Nephron progenitor cell (in vitro differentiated cells): ENCODE results near the gene ALX4.
A peak's percentile ranks its signal among the peaks of the same experiment; 100 is the strongest.

Experiments
- DNase-seq: peaks from one replicate; pipeline ENCODE4 v3.0.0; 2021
- H3K27ac Mint-ChIP-seq: 2 replicates; pipeline ENCODE4 v1.8.0; 2021; ENCODE audit warnings: mild to moderate bottlenecking, moderate library complexity, mixed read lengths
- H3K27me3 Mint-ChIP-seq: 2 replicates; pipeline ENCODE4 v1.8.0; 2021; ENCODE audit warnings: mild to moderate bottlenecking, low read depth, mixed read lengths; ENCODE audit not compliant: poor library complexity
- H3K36me3 Mint-ChIP-seq: 2 replicates; pipeline ENCODE4 v1.8.0; 2021; ENCODE audit warnings: low read depth, mixed read lengths
- H3K4me1 Mint-ChIP-seq: 2 replicates; pipeline ENCODE4 v1.8.0; 2021; ENCODE audit warnings: mixed read lengths
- H3K4me3 Mint-ChIP-seq: 2 replicates; pipeline ENCODE4 v1.8.0; 2021; ENCODE audit warnings: mild to moderate bottlenecking, moderate library complexity, mixed read lengths
- H3K9me3 Mint-ChIP-seq: 2 replicates; pipeline ENCODE4 v1.8.0; 2021; ENCODE audit warnings: mild to moderate bottlenecking, moderate library complexity, mixed read lengths
- CTCF ChIP-seq: fragments of 200-600 bp; sonication (generic); IDR thresholded peaks from 2 replicates; pipeline ENCODE4 v1.5.0; 2021; ENCODE audit warnings: antibody characterized with exemption

Gene ALX4

GRCh38 chr11:44327730-44328129 is 17.8 kb upstream of the ALX4 start:
- H3K4me3 Mint-ChIP-seq = peak overlapping the region; percentile 21
- H3K27me3 Mint-ChIP-seq = peaks cover 100% of the 10 kb centered on the region
- no peak overlapping the region for H3K27ac Mint-ChIP-seq
- TF ChIP-seq CTCF = no peak
- H3K9me3 Mint-ChIP-seq = no peaks in the 10 kb centered on the region
- DNase-seq = no peak
- peaks cover 62% of the 10 kb centered on the region for H3K4me1 Mint-ChIP-seq
- H3K36me3 Mint-ChIP-seq = no peaks in the 10 kb centered on the region

DNA sequence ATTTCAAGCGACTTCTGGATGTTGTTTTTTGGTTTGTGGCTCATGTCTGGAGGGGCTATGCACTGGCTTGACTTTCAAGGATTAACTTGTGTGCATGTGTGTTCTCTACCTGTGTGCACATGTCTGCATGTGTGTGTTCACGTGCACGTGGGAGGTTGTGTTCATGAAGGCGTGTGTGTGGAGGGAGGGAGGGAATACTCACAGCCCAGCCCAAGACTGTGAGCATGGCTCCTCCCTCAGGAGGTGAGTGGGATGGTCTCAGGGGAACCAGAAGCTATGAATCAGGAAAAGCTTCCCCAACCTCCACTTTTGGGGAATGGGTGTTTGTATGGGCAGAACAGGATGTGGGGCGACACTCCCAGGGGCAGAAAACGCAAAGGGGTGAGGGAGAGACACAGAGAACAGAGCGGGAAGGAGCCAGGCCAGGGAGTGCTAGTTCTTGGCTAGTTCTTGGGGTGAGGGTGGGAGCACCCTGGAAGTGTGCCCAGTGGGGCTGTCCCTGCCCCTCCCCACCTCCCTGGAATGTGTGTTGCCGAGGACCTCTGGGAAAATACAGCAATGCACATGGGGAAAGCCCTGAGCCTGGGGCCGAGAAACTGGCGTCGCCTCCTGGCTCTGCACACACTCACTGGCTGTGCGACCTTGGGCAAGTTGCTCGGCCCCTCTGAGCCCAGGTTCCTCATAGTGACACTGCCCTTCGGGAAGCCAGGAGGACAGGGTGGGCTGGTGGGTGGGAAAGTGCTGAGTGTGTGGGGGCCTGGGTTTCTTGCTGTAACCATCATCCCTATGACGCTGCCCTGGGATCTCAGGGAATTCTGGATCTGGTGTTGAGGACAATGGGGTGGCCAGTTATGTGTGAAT is 16.9 kb upstream of the ALX4 start:
- Mint-ChIP-seq H3K27ac (no peak overlapping the region), H3K27me3 (peaks cover 100% of the 10 kb centered on the region), H3K4me3 (no peak overlapping the region), H3K9me3 (no peaks in the 10 kb centered on the region), H3K36me3 (no peaks in the 10 kb centered on the region), H3K4me1 (peaks cover 56% of the 10 kb centered on the region)
- no peak for DNase-seq
- no peak for TF ChIP-seq CTCF

GRCh38 chr11:44325698-44326097 is 15.8 kb upstream of the ALX4 start:
- no peak overlapping the region for H3K27ac Mint-ChIP-seq
- no peak for DNase-seq
- TF ChIP-seq CTCF = no peak
- H3K4me1 Mint-ChIP-seq = peaks cover 59% of the 10 kb centered on the region
- no peak overlapping the region for H3K4me3 Mint-ChIP-seq
- H3K36me3 Mint-ChIP-seq = no peaks in the 10 kb centered on the region
- H3K9me3 Mint-ChIP-seq = no peaks in the 10 kb centered on the region
- peaks cover 100% of the 10 kb centered on the region for H3K27me3 Mint-ChIP-seq

DNA sequence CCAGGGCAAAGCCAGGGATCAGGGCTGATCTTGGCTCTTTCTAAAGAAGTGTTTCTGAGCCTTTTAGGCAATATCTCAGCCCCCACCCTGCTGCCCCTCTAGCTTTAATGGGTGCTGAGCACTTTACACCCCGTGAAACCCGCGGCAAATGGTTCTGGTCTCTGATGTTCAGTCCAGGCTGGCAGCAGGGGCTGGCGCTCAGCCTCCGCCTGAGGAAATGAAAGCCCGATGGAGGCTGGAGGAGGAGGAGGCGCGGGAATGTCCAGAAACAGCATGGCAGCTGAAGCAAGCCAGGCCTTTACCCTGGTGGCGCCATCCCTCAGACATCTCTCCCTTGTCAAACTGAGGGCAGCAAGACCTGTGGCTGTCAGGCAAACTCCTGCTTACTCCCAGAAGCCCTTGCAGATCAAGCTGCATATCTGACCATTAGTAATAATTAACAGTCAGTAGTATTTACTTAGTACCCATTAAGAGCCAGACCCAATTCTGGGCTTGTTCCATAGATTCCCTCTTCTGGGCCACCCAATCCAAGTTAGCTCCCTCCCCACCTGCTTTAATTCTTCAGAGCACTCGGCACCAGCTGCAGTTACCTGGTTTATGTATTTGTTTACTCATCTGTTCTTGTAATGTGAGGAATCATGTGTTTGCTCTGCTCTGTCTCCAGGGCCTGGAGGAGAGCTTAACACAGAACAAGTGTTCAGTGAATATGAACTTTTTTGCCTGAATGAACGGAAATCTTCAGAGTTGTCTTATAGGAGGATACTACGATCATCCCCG is 15.0 kb upstream of the ALX4 start:
- no peak for TF ChIP-seq CTCF
- H3K4me1 Mint-ChIP-seq = peaks cover 58% of the 10 kb centered on the region
- no peak for DNase-seq
- no peaks in the 10 kb centered on the region for H3K36me3 Mint-ChIP-seq
- H3K27me3 Mint-ChIP-seq = peaks cover 100% of the 10 kb centered on the region
- H3K4me3 Mint-ChIP-seq = no peak overlapping the region
- H3K27ac Mint-ChIP-seq = no peak overlapping the region
- H3K9me3 Mint-ChIP-seq = no peaks in the 10 kb centered on the region

- no peaks in the 10 kb centered on the region for H3K9me3 Mint-ChIP-seq
- H3K4me1 Mint-ChIP-seq = peaks cover 64% of the 10 kb centered on the region
- no peak for TF ChIP-seq CTCF
- no peaks in the 10 kb centered on the region for H3K36me3 Mint-ChIP-seq
- no peak overlapping the region for H3K27ac Mint-ChIP-seq
- DNase-seq = no peak
- H3K4me3 Mint-ChIP-seq = no peak overlapping the region
- H3K27me3 Mint-ChIP-seq = peaks cover 100% of the 10 kb centered on the region
Observed at GRCh38 chr11:44324222-44324621, 14.3 kb upstream of the ALX4 start.
